GM12878 (cell line): ENCODE results near the gene SDF4. TPM values are rescaled to one million over a fixed set of nuclear protein-coding genes. Genes with fewer than 3 reads are reported as not detected.

Experiments
- ATAC-seq: fragments of 200-7000 bp; cut with Tn5 transposase; 3 replicates; pipeline ENCODE4 v1.9.1; 2020; ENCODE audit warnings: mild to moderate bottlenecking, moderate library complexity
- BruUV-seq: library from RNA; stranded (reverse); fragments of 400-500 nt; replicated peaks from 2 replicates; lab custom pipeline; 2021; lab: Mats Ljungman, UMichigan
- CTCF ChIA-PET: fragments of 300-600 bp; sonication (Branson Sonifier 250); formaldehyde crosslinking; extraction: SDS; loops from one replicate; lab custom pipeline; 2021; ENCODE audit warnings: inconsistent platforms; lab: Yijun Ruan, JAX
- POLR2A ChIA-PET: fragments of 350-600 bp; formaldehyde crosslinking; extraction: SDS; loops from one replicate; lab custom pipeline; 2021; ENCODE audit warnings: inconsistent platforms; lab: Charles Lee
- RAD21 ChIA-PET: fragments of 300-600 bp; sonication (Branson Sonifier 250); formaldehyde crosslinking; loops from one replicate; lab custom pipeline; 2023; ENCODE audit warnings: antibody characterized with exemption; ENCODE audit not compliant: unreplicated experiment; lab: Charles Lee
- SMC1A ChIA-PET: fragments of 300-600 bp; sonication (Branson Sonifier 250); formaldehyde crosslinking; loops from one replicate; lab custom pipeline; 2023; ENCODE audit not compliant: unreplicated experiment, uncharacterized antibody; lab: Charles Lee
- DNase-seq: peaks from one replicate; pipeline ENCODE4 v3.0.0-alpha.2; 2011; ENCODE audit warnings: low read depth, low spot score
- FAIRE-seq: peaks from 3 replicates; lab custom pipeline; 2011; peaks lifted over from hg19 to GRCh38; lab: Jason Lieb, UNC
- H2AFZ ChIP-seq: 2 replicates; pipeline ENCODE4 v1.6.0; 2011; ENCODE audit warnings: low read depth, low read length, control low read depth; ENCODE audit not compliant: control insufficient read depth
- H3K27ac ChIP-seq: 2 replicates; pipeline ENCODE4 v1.5.1; 2011; ENCODE audit warnings: control low read depth; ENCODE audit not compliant: control insufficient read depth, insufficient read depth
- H3K27me3 ChIP-seq, 2 experiments: replicated peaks in 1 of 2; 2 replicates each; pipeline versions ENCODE4 v1.6.0 to v1.6.1; 2011; ENCODE audit warnings: low read length in 1 of 2; ENCODE audit not compliant: control insufficient read depth in 2 of 2, insufficient read depth in 2 of 2
- H3K36me3 ChIP-seq, 2 experiments: 2 replicates each; pipeline ENCODE4 v1.5.1; 2011; ENCODE audit warnings: low read length in 1 of 2; ENCODE audit not compliant: control insufficient read depth in 2 of 2, insufficient read depth in 2 of 2
- H3K4me1 ChIP-seq: 2 replicates; pipeline ENCODE4 v1.6.1; 2011; ENCODE audit warnings: mild to moderate bottlenecking, low read length, moderate library complexity, mixed read lengths; ENCODE audit not compliant: control insufficient read depth, insufficient read depth
- H3K4me2 ChIP-seq: 2 replicates; pipeline ENCODE4 v1.6.0; 2011; ENCODE audit warnings: control low read depth; ENCODE audit not compliant: control insufficient read depth, insufficient read depth
- H3K4me3 ChIP-seq: fragments of 200-600 bp; sonication (generic); 2 replicates; pipeline ENCODE4 v1.5.1; 2016
- H3K79me2 ChIP-seq: 2 replicates; pipeline ENCODE4 v1.6.0; 2011; ENCODE audit warnings: low read length; ENCODE audit not compliant: control insufficient read depth, insufficient read depth
- H3K9ac ChIP-seq: 2 replicates; pipeline ENCODE4 v1.8.0; 2011; ENCODE audit warnings: low read length, control low read depth, mixed read lengths; ENCODE audit not compliant: control insufficient read depth, insufficient read depth
- H3K9me3 ChIP-seq: replicated peaks from 3 replicates; pipeline ENCODE4 v1.5.1; 2011; ENCODE audit warnings: mild to moderate bottlenecking, low read length; ENCODE audit not compliant: control insufficient read depth, insufficient read depth
- H4K20me1 ChIP-seq: 2 replicates; pipeline ENCODE4 v1.6.0; 2011; ENCODE audit not compliant: control insufficient read depth, insufficient read depth
- BACH1 ChIP-seq: fragments of 450-650 bp; IDR thresholded peaks from 2 replicates; pipeline ENCODE4 v1.6.1; 2017; ENCODE audit warnings: mild to moderate bottlenecking, borderline replicate concordance
- BRCA1 ChIP-seq: IDR thresholded peaks from 2 replicates; pipeline ENCODE4 v1.6.1; 2011; ENCODE audit warnings: low read depth, low read length, improper control_type of control experiment
- CHD2 ChIP-seq: IDR thresholded peaks from 2 replicates; pipeline ENCODE4 v1.6.1; 2011; ENCODE audit warnings: low read depth, low read length, improper control_type of control experiment, borderline replicate concordance
- EP300 ChIP-seq, 2 experiments: fragments of 150-350 bp in 1 of 2; IDR thresholded peaks; 2 replicates each; pipeline ENCODE4 v1.6.1; 2011 to 2012; ENCODE audit warnings: low read depth in 2 of 2, low read length in 2 of 2, borderline replicate concordance in 1 of 2, improper control_type of control experiment in 1 of 2, inconsistent platforms in 1 of 2; ENCODE audit not compliant: control insufficient read depth in 1 of 2
- FOS ChIP-seq: IDR thresholded peaks from 3 replicates; pipeline ENCODE4 v1.6.1; 2011; ENCODE audit warnings: borderline replicate concordance; ENCODE audit not compliant: insufficient read length; ENCODE audit errors: extremely low read depth
- GABPA ChIP-seq: IDR thresholded peaks from 2 replicates; pipeline ENCODE4 v1.6.1; 2014; ENCODE audit warnings: antibody characterized with exemption, low read depth, mild to moderate bottlenecking, inconsistent platforms
- HDGF ChIP-seq: fragments of 450-650 bp; IDR thresholded peaks from 2 replicates; pipeline ENCODE4 v1.6.1; 2016; ENCODE audit warnings: antibody characterized with exemption
- HSF1 ChIP-seq: fragments of 150-350 bp; IDR thresholded peaks from 2 replicates; pipeline ENCODE4 v1.6.1; 2014; ENCODE audit warnings: mild to moderate bottlenecking, low read depth, low read length
- JUNB ChIP-seq: IDR thresholded peaks from 2 replicates; pipeline ENCODE4 v1.6.1; 2016; ENCODE audit warnings: antibody characterized with exemption, mild to moderate bottlenecking
- LARP7 ChIP-seq: fragments of 450-650 bp; IDR thresholded peaks from 2 replicates; pipeline ENCODE4 v1.6.1; 2017; ENCODE audit warnings: mild to moderate bottlenecking
- NFXL1 ChIP-seq: fragments of 450-650 bp; IDR thresholded peaks from 2 replicates; pipeline ENCODE4 v1.6.1; 2017; ENCODE audit warnings: antibody characterized with exemption, mild to moderate bottlenecking, borderline replicate concordance
- PAX8 ChIP-seq: fragments of 450-650 bp; IDR thresholded peaks from 2 replicates; pipeline ENCODE4 v1.6.1; 2017; ENCODE audit warnings: mild to moderate bottlenecking, moderate library complexity
- SIX5 ChIP-seq: IDR thresholded peaks from 2 replicates; pipeline ENCODE4 v1.6.1; 2011; ENCODE audit warnings: mild to moderate bottlenecking, low read depth, low read length, moderate library complexity; ENCODE audit not compliant: severe bottlenecking
- WRNIP1 ChIP-seq: IDR thresholded peaks from 2 replicates; pipeline ENCODE4 v1.6.1; 2011; ENCODE audit warnings: low read depth, low read length, improper control_type of control experiment, borderline replicate concordance
- ZBTB33 ChIP-seq: fragments of 450-650 bp; IDR thresholded peaks from 2 replicates; pipeline ENCODE4 v1.6.1; 2017; ENCODE audit warnings: mild to moderate bottlenecking
- ZNF274 ChIP-seq: IDR thresholded peaks from one replicate; pipeline ENCODE4 v1.8.0; 2011; ENCODE audit not compliant: insufficient read length, insufficient read depth
- WGBS: methylation state at CpG from one replicate; pipeline ENCODE4 v1.1.6; 2016; ENCODE audit warnings: low lambda C conversion rate; ENCODE audit not compliant: insufficient replicate concordance, insufficient coverage; ENCODE audit errors: missing lambda C conversion rate; 5-methylcytosine and 5-hydroxymethylcytosine counted together
- in situ Hi-C: fragments of 300-500 bp; cut with MboI; formaldehyde crosslinking; loops from 9 replicates; pipeline ENCODE4 v1.14.3; 2018; ENCODE audit warnings: mixed read lengths
- intact Hi-C: fragments of 100-400 bp; cut with micrococcal nuclease; formaldehyde crosslinking; loops from one replicate; pipeline ENCODE4 v1.14.2; 2022; ENCODE audit not compliant: unreplicated experiment
- polyA plus RNA-seq, 11 experiments: library from polyadenylated mRNA; depleted of rRNA in 4 of 11; unstranded in 6 of 11; stranded (reverse) in 5 of 11; fragments of >200 nt; fragmentation: Nextera tagmentation in 4 of 11; fragmentation: Illumina TruSeq in 1 of 11; extraction: Ambion mirVana in 4 of 11; extraction: Trizol in 1 of 11; gene quantifications; 1 replicate in 1 of 11; 2 replicates in 10 of 11; pipeline versions ENCODE4 v1.2.1 to v1.2.3, GENCODE V29; 2011 to 2016; ENCODE audit warnings: inconsistent platforms in 2 of 11, missing spikeins in 2 of 11, low read depth in 1 of 11
- total RNA-seq, 4 experiments: library from RNA; depleted of rRNA in 3 of 4; stranded (reverse); fragments of >200 nt in 3 of 4; fragmentation: Illumina TruSeq in 1 of 4; extraction: Trizol in 1 of 4; gene quantifications; 2 replicates each; pipeline versions ENCODE4 v1.2.1 to v1.2.3, GENCODE V29; 2013 to 2021

Gene SDF4
- total and polyA plus RNA-seq, 10 of the 15 experiments (the other 5 are each of a cell fraction or from before 2014, with no cell fraction given) = 0.44 to 97.2 (median 40.2) TPM

DNA sequence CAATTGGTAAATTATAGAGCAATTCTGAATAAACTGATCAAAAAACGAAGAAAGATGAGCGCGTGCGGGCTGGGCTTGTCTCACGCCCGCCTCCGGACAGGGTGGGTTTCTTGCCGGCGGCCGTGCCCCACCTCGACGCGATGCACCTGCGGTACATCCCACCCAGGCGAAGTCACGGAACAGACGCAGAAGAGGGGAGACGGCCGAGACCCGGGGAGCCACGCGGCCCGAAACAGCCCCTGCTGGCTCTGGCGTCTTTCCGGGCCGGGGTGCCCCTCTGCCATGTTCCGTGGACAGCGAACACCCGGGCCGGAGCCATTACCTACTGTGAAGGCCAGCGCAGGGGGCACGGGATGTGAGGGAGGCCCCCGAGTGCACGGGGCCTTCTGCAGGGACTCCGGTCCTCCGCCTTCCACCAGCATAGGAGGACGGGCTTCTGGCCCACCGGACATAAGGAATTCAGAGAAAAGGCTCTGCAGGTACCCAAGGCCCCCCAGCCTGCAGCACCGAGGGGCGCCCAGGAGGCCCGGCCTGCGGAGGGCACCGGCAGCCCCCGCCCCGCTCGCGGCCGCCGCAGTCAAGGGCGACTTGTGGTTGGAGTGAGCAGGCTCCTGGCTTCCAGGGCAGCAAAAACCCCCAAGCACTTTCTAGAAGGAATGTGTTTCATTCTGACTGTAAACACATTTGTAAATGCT is 22.3 kb upstream of the SDF4 start:
- ATAC-seq = no peak
- H3K4me3 ChIP-seq = no peak overlapping the region
- peaks cover 12% of the 10 kb centered on the region for H3K4me1 ChIP-seq
- ChIA-PET POLR2A (no interaction called here), SMC1A (interaction anchor here (1.0 kb wide), 1 partner anchor 18 kb away, joined by 5 read pairs; no protein-coding TSS in a partner anchor), RAD21 (no interaction called here), CTCF (no interaction called here)
- in situ Hi-C loops = loop anchor here (5.0 kb wide), 1 partner anchor 137 kb away; the partner anchor contains the start of gene C1orf159
- no peak for TF ChIP-seq CHD2
- TF ChIP-seq SIX5 = no peak
- no peak for TF ChIP-seq JUNB
- TF ChIP-seq BRCA1 = no peak
- no peak for TF ChIP-seq EP300 (IDR thresholded peaks at IDR 0.05; ENCODE audit: borderline replicate concordance in 1 of 2, control insufficient read depth in 1 of 2, low read depth in 2 of 2, low read length in 2 of 2)
- TF ChIP-seq PAX8 = no peak
- no peak for TF ChIP-seq NFXL1
- no peak for TF ChIP-seq LARP7
- TF ChIP-seq WRNIP1 = no peak
- TF ChIP-seq ZNF274 = no peak
- TF ChIP-seq ZBTB33 = no peak
- TF ChIP-seq HSF1 = no peak
- no peak for TF ChIP-seq HDGF
- TF ChIP-seq FOS = no peak
- no peak for TF ChIP-seq GABPA
- no peak for TF ChIP-seq BACH1
- FAIRE-seq = no peak
- no peaks in the 10 kb centered on the region for H3K79me2 ChIP-seq
- WGBS = 96% methylated on average over 50 of the region's 50 CpGs
- no peak overlapping the region for H3K4me2 ChIP-seq
- H3K27ac ChIP-seq = no peak overlapping the region
- DNase-seq = no peak
- no peaks in the 10 kb centered on the region for H3K27me3 ChIP-seq
- H3K36me3 ChIP-seq = peaks cover 3 to 10% of the 10 kb centered on the region in 2 experiments; a peak in 3 of 4 replicates
- H3K9ac ChIP-seq = no peak overlapping the region
- intact Hi-C loops = no loop called here
- no peaks in the 10 kb centered on the region for H3K9me3 ChIP-seq
- no peaks in the 10 kb centered on the region for H4K20me1 ChIP-seq
- BruUV-seq = no TSS peak
- no peak overlapping the region for H2AFZ ChIP-seq
